Activated CD4-positive, alpha-beta T cell treated with anti-CD3 and anti-CD28 coated beads for 36 hours (primary cell): ENCODE measurements around the gene CELF5. TPM values are rescaled to one million over a fixed set of nuclear protein-coding genes. Genes with fewer than 3 reads are reported as not detected.
"Not testable (repeated sequence)": the region's sequence is repeated elsewhere in the genome, so short reads cannot be mapped to it uniquely, and the experiment has no call there.

Experiments
- ATAC-seq: fragments of 200-7000 bp; cut with Tn5 transposase; one replicate; pipeline ENCODE4 v1.10.0; 2021; ENCODE audit warnings: mild to moderate bottlenecking, moderate library complexity
- CTCF ChIA-PET: fragments of 350-600 bp; sonication (Branson Sonifier 250); formaldehyde crosslinking; loops from one replicate; lab custom pipeline; 2021; ENCODE audit warnings: antibody characterized with exemption; lab: Charles Lee
- POLR2A ChIA-PET: fragments of 350-600 bp; sonication (Branson Sonifier 250); formaldehyde crosslinking; loops from one replicate; lab custom pipeline; 2021; ENCODE audit warnings: antibody characterized with exemption, inconsistent platforms; lab: Charles Lee
- DNase-seq: peaks from one replicate; pipeline ENCODE4 v3.0.0-alpha.2; 2020
- H3K27ac Mint-ChIP-seq: one replicate; pipeline ENCODE4 v1.8.0; 2021; ENCODE audit warnings: mixed read lengths
- H3K27me3 Mint-ChIP-seq: one replicate; pipeline ENCODE4 v1.8.0; 2021; ENCODE audit warnings: mixed read lengths
- H3K36me3 Mint-ChIP-seq: one replicate; pipeline ENCODE4 v1.8.0; 2021; ENCODE audit warnings: low read depth, mixed read lengths
- H3K4me1 Mint-ChIP-seq: one replicate; pipeline ENCODE4 v1.8.0; 2021; ENCODE audit warnings: mixed read lengths
- H3K4me3 Mint-ChIP-seq: one replicate; pipeline ENCODE4 v1.8.0; 2021; ENCODE audit warnings: mild to moderate bottlenecking, moderate library complexity, mixed read lengths
- H3K9me3 Mint-ChIP-seq: one replicate; pipeline ENCODE4 v1.8.0; 2021; ENCODE audit warnings: low read depth, mixed read lengths
- intact Hi-C, 2 experiments: fragments of 100-400 bp; cut with DNase I in 1 of 2; cut with micrococcal nuclease in 1 of 2; formaldehyde crosslinking; loops; one replicate each; pipeline versions ENCODE4 v1.14.2 to v1.15.1; 2022 to 2024; cut with DNase I, micrococcal nuclease
- total RNA-seq, 2 experiments: library from RNA; stranded (reverse); gene quantifications; one replicate each; pipeline ENCODE4 v1.2.3, GENCODE V29; 2021

CELF5 gene
- total RNA-seq, 2 experiments from 2014 or later: 0.18 to 0.21 TPM

DNA sequence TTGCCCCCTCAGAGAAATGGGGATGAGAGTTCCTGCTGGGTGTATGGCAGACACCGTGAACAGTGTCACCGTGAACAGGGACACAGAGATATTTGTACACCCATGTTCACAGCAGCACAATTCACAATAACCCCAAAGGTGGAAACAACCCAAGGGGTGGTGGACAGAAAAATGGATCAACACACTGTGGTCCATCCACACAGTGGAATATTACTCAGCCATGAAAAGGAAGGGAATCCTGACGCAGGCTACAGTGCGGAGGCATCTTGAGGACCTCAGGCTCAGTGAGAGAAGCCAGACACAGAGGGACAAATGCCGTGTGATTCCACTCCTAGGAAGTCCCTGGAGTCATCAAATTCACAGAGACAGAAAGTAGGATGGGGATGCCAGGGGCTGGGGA is 7.6 kb upstream of the CELF5 start:
- intact Hi-C loops: no loop called here
- Mint-ChIP-seq H3K27me3 (no peaks in the 10 kb centered on the region), H3K27ac (no peak overlapping the region), H3K4me1 (no peaks in the 10 kb centered on the region), H3K9me3 (no peaks in the 10 kb centered on the region), H3K36me3 (peaks cover 5% of the 10 kb centered on the region), H3K4me3 (no peak overlapping the region)
- DNase-seq (no peak), ATAC-seq (no peak)
- POLR2A ChIA-PET: no interaction called here
- CTCF ChIA-PET: no interaction called here

DNA sequence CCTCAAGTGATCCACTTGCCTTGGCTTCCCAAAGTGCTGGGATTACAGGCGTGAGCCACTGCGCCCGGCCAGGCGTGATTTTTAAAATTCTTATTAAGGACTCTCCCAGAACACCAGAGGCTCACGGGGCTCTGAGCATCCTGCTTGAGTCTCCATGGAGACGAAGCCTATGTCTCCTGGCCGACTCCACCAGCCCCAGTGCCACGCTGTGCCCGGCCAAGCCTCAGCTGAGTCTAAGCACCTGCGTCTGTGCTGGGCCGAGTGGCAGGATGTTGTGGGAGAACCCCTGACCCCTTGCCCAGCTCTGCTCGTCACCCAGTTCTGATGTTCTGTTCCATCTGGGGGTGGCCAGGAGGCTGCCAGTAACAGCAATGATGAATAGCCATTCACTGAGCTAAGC is 3.9 kb upstream of the CELF5 start:
- intact Hi-C loops: loop anchor here in 1 of 2 experiments (5.0 kb wide), 1 partner anchor 87 kb away; no protein-coding TSS in a partner anchor
- Mint-ChIP-seq H3K9me3 (no peaks in the 10 kb centered on the region), H3K27me3 (peaks cover 3% of the 10 kb centered on the region), H3K36me3 (peaks cover 5% of the 10 kb centered on the region), H3K4me3 (no peak overlapping the region), H3K27ac (no peak overlapping the region), H3K4me1 (no peaks in the 10 kb centered on the region)
- DNase-seq (no peak), ATAC-seq (no peak)
- ChIA-PET POLR2A (no interaction called here), CTCF (interaction anchor here (1.1 kb wide), 1 partner anchor 112 kb away, joined by 3 read pairs; no protein-coding TSS in a partner anchor)

DNA sequence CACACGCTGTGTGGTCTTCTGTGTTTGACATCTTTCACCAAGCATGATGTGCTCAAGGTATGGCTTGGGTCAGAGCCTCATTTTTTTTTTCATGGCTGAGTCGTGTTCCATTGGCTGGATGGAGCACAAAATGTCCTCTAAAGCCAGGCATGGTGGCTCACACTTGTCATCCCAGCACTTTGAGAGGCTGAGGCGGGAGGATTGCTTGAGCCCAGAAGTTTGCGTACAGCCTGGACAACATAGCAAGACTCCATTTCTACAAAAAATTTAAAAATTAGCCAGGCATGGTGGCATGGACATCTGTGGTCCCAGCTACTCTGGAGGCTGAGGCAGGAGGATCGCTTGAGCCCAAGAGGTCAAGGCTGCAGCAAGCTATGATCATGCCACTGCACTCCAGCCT is 2.9 kb upstream of the CELF5 start:
- H3K36me3 Mint-ChIP-seq, H3K9me3 Mint-ChIP-seq, ATAC-seq, H3K27ac Mint-ChIP-seq, DNase-seq, H3K4me1 Mint-ChIP-seq, POLR2A ChIA-PET, H3K4me3 Mint-ChIP-seq, H3K27me3 Mint-ChIP-seq: not testable (repeated sequence)
- CTCF ChIA-PET: interaction anchor here (1.1 to 1.2 kb wide), 2 partner anchors 29 to 113 kb away, joined by 3 to 5 read pairs; no protein-coding TSS in a partner anchor
- intact Hi-C loops: loop anchor here in 1 of 2 experiments (5.0 kb wide), 1 partner anchor 86 kb away; no protein-coding TSS in a partner anchor

DNA sequence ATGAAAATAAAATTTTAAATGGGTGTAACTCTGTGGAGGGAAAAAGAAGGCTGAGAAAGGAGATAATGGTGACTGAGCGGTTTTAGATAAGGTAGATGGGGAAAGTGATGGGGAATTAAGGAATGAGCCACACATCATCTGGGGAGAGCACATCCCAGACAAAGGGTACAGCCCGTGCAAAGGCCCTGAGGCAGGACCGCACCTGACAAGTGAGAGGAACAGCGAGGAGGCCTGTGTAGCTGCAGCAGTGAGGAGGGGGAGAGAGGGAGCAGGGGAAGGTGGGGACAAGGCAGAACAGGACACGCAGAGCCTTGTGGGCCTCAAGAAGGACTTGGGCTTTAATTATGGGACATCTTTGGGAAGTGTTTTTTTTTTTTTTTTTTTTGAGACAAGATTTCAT is 1.8 kb upstream of the CELF5 start:
- H3K4me1 Mint-ChIP-seq: no peaks in the 10 kb centered on the region
- no peak for ATAC-seq
- intact Hi-C loops: loop anchor here in 1 of 2 experiments (5.0 kb wide), 1 partner anchor 85 kb away; no protein-coding TSS in a partner anchor
- no peaks in the 10 kb centered on the region for H3K9me3 Mint-ChIP-seq
- no peak overlapping the region for H3K4me3 Mint-ChIP-seq
- POLR2A ChIA-PET: no interaction called here
- H3K27ac Mint-ChIP-seq: no peak overlapping the region
- no peak for DNase-seq
- peaks cover 15% of the 10 kb centered on the region for H3K27me3 Mint-ChIP-seq
- H3K36me3 Mint-ChIP-seq: no peaks in the 10 kb centered on the region
- CTCF ChIA-PET: interaction anchor here (1.0 kb wide), 1 partner anchor 155 kb away, joined by 3 read pairs; no protein-coding TSS in a partner anchor

DNA sequence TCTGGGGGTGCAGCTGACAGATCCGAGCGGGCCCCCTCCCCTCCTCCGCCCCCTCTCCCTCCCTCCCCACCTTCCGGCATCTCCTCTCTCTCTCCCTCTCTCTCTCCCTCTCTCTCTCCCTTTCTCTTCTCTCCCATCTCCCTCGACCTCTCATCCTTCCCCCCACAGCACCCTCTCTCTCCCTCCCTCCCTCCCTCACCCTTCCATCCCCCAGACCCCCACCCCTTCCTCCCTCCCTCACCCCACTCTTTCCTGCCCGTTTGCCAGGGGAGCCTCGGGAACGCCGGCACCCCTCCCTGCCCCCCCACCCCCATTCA is 666 bp downstream of the CELF5 start:
- ChIA-PET POLR2A (no interaction called here), CTCF (interaction anchor here (0.6 kb wide), 2 partner anchors 55 to 78 kb away, joined by 3 read pairs; no protein-coding TSS in a partner anchor)
- Mint-ChIP-seq H3K27ac (no peak overlapping the region), H3K4me1 (no peaks in the 10 kb centered on the region), H3K4me3 (no peak overlapping the region), H3K27me3 (peaks cover 26% of the 10 kb centered on the region), H3K36me3 (no peaks in the 10 kb centered on the region), H3K9me3 (no peaks in the 10 kb centered on the region)
- DNase-seq (no peak), ATAC-seq (no peak)
- intact Hi-C loops: loop anchor here in 1 of 2 experiments (2.0 kb wide), 1 partner anchor 50 kb away; no protein-coding TSS in a partner anchor

DNA sequence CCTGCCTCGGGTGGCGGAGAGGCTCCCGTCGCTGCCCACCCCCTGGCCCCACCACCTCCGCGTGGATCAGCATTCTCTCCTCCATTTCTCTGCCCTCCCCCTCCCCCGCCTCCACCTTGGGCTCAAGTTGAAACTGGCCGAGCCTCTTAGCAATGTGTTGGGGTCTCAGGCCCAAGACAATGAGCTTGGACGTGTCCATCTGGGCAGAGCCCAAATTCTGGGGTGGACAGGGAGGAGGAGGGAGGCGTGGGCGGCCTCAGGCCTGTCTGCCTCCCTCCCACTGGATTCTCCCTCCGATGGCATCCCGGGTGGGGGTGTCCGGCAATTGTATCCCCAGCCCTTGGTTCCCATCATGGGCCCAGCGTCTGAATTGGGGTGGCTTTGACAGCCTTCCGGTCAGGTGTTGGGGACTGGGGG is 1.2 kb downstream of the CELF5 start:
- CTCF ChIA-PET: no interaction called here
- Mint-ChIP-seq H3K9me3 (no peaks in the 10 kb centered on the region), H3K27me3 (peaks cover 26% of the 10 kb centered on the region), H3K36me3 (no peaks in the 10 kb centered on the region), H3K27ac (no peak overlapping the region), H3K4me3 (no peak overlapping the region), H3K4me1 (no peaks in the 10 kb centered on the region)
- DNase-seq (no peak), ATAC-seq (no peak)
- POLR2A ChIA-PET: no interaction called here
- intact Hi-C loops: loop anchor here in 1 of 2 experiments (2.0 kb wide), 1 partner anchor 49 kb away; no protein-coding TSS in a partner anchor

DNA sequence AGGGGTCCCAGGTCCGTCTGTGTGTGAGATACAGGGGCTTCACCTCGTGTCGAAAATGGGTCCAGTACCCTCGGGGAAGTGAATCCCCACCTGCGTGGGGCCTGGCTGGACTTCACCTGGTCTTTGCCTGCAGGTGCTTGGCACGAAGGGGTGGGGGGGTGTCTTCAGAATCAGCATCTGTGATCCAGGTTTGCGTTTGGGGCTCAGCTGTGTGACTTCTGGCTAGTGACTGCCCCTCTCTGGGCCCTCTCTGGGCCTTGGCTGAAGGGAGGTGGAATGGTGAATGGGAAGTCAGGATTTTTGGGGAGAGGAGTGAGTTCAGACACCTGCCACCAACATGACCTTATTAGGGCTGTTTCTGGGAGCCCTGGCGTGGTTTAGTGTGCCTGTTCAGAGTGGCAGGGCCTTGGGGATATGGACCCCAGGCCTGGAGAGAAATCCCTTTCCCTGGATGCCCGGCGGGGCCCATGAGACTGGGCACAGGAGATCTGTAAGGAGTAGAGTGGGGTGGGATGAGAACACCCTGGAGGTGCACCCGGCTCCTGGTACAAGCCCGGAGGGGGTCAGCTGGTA is 2.7 kb downstream of the CELF5 start:
- ChIA-PET CTCF (interaction anchor here (0.7 kb wide), 1 partner anchor 1041 kb away, joined by 3 read pairs; no protein-coding TSS in a partner anchor), POLR2A (no interaction called here)
- intact Hi-C loops: no loop called here
- H3K9me3 Mint-ChIP-seq: no peaks in the 10 kb centered on the region
- peaks cover 29% of the 10 kb centered on the region for H3K27me3 Mint-ChIP-seq
- no peak for DNase-seq
- no peaks in the 10 kb centered on the region for H3K4me1 Mint-ChIP-seq
- H3K36me3 Mint-ChIP-seq: no peaks in the 10 kb centered on the region
- ATAC-seq: no peak
- no peak overlapping the region for H3K27ac Mint-ChIP-seq
- H3K4me3 Mint-ChIP-seq: no peak overlapping the region

DNA sequence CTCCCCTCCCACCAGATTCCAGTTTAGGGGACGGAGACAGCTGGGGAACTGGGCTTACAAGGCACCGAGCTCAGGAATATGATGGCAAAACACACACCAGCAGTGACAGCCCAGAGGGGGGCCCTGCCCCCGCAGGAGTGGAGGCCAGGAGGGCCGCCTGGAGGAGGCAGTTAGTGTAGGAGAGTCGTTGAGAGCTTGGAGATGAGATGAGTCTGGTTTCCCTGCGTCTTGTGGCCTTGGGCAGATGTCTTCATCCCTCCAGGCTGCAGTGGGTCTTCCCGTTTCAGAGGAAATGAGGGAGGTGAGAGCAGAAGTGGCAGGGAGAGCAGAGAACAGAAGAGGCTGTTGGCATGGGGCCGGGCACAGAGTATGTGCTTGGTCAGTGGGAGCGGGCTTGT is 4.9 kb downstream of the CELF5 start:
- Mint-ChIP-seq H3K4me1 (no peaks in the 10 kb centered on the region), H3K9me3 (no peaks in the 10 kb centered on the region), H3K27me3 (peaks cover 30% of the 10 kb centered on the region), H3K36me3 (no peaks in the 10 kb centered on the region), H3K27ac (no peak overlapping the region), H3K4me3 (no peak overlapping the region)
- intact Hi-C loops: no loop called here
- ChIA-PET CTCF (interaction anchor here (0.5 to 0.7 kb wide), 2 partner anchors 23 to 261 kb away, joined by 3 read pairs; no protein-coding TSS in a partner anchor), POLR2A (no interaction called here)
- ATAC-seq (no peak), DNase-seq (no peak)

DNA sequence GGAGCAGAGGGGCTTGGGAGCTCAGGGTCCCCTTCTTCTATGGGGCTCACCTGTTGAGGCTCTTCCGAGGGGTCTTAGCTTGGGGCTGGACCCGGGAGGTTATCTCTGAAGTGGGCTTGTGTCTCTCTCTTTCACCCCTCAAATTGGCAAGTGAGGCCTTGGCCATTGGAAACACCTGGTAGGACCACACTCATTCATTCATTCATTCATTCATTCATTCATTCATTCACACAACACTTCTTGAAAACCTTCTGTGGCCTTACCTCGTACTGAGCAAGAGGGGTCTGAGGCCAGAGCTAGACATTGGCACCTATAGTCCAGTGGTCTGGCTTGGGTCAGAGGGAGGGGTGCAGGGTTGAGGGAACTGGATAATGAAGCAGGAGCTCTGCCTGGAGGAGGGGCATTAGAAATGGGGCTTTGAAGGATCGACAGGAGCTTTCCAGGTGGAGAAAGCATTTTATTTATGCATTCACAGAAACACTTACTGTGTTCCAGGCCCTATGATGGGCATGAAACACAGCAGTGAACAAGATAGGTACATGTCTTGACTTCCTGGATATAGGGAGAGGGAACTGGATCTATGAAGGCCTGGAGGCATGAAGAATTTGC is 5.5 kb downstream of the CELF5 start:
- DNase-seq (no peak), ATAC-seq (no peak)
- Mint-ChIP-seq H3K36me3 (no peaks in the 10 kb centered on the region), H3K4me3 (no peak overlapping the region), H3K27me3 (peaks cover 35% of the 10 kb centered on the region), H3K27ac (no peak overlapping the region), H3K4me1 (no peaks in the 10 kb centered on the region), H3K9me3 (no peaks in the 10 kb centered on the region)
- intact Hi-C loops: no loop called here
- ChIA-PET POLR2A (no interaction called here), CTCF (no interaction called here)

DNA sequence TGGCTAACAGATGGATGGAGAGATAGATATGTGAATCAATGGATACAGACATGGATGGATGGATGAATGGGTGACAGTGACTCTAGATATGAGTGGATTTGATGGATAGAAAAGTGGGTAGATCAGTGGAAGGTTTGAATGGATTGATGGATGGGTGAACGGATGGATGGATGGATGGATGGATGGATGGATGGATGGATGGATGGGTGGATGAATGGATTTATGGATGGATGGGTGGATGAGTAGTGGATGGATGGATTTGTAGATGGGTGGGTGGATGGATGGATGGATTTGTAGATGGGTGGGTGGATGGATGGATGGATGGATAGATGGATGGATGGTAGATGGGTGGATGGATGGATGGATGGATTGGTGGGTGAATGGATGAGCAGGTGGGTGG is 6.8 kb downstream of the CELF5 start:
- CTCF ChIA-PET: interaction anchor here (0.6 to 0.7 kb wide), 2 partner anchors 66 to 225 kb away, joined by 3 read pairs; no protein-coding TSS in a partner anchor
- Mint-ChIP-seq H3K27ac (no peak overlapping the region), H3K36me3 (no peaks in the 10 kb centered on the region), H3K9me3 (no peaks in the 10 kb centered on the region), H3K27me3 (peaks cover 33% of the 10 kb centered on the region), H3K4me3 (no peak overlapping the region), H3K4me1 (no peaks in the 10 kb centered on the region)
- intact Hi-C loops: no loop called here
- DNase-seq: no peak
- POLR2A ChIA-PET: no interaction called here
- no peak for ATAC-seq

DNA sequence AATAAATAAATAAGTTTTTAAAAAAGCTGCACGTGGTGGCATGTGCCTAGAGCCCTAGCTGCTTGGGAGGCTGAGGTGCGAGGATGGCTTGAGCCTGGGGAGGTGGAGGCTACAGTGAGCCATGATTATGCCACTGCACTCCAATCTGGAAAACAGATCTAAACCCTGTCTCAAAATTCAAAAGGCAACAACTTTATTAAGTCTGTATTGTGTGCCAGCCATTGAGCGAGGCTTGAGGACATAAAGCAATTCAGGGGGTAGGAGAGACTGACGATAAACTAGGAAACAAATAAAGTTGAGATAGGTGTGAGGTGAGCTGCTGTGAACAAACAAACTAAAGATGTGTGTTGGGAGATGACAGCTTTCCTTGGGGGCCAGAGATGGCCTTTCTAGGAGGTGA is 8.7 kb downstream of the CELF5 start:
- no peak for DNase-seq
- no peak for ATAC-seq
- Mint-ChIP-seq H3K36me3 (no peaks in the 10 kb centered on the region), H3K27me3 (peaks cover 20% of the 10 kb centered on the region), H3K9me3 (no peaks in the 10 kb centered on the region), H3K4me1 (no peaks in the 10 kb centered on the region), H3K4me3 (no peak overlapping the region), H3K27ac (no peak overlapping the region)
- ChIA-PET CTCF (interaction anchor here (0.6 to 1.2 kb wide), 5 partner anchors 32 to 394 kb away, joined by 3 read pairs; partner anchors contain the start of gene CACTIN), POLR2A (no interaction called here)
- intact Hi-C loops: no loop called here

DNA sequence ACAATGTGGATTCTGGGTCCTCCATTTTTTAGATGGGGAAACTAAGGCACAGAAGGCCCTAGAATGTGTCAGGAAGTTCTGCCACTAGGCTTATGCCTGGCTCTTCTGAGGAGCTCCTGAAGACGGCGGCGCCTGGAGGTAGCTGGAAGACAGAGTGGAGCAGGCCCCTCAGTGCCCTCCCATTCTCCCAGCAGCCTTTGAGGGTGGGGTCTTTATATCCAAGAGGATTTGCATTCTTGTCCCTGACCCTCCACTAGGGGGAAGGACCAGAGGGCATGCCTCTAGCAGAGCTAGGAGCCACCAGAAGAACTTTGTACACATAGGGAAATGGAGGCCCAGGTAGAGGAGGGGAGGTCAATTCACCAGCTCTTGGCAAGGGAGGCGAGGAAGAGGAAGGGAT is 9.4 kb downstream of the CELF5 start:
- ATAC-seq: no peak
- no peaks in the 10 kb centered on the region for H3K9me3 Mint-ChIP-seq
- no peak overlapping the region for H3K4me3 Mint-ChIP-seq
- no peaks in the 10 kb centered on the region for H3K4me1 Mint-ChIP-seq
- H3K27ac Mint-ChIP-seq: no peak overlapping the region
- peaks cover 19% of the 10 kb centered on the region for H3K27me3 Mint-ChIP-seq
- no peaks in the 10 kb centered on the region for H3K36me3 Mint-ChIP-seq
- POLR2A ChIA-PET: no interaction called here
- DNase-seq: no peak
- CTCF ChIA-PET: interaction anchor here (1.2 kb wide), 1 partner anchor 32 kb away, joined by 3 read pairs; no protein-coding TSS in a partner anchor
- intact Hi-C loops: no loop called here
